GM19193 (cell line): Measurements from ENCODE around the gene IGFBP6.

Source experiments
- POLR2A ChIP-seq: IDR thresholded peaks from 4 replicates; pipeline ENCODE4 v1.6.1; 2011; ENCODE audit not compliant: insufficient read depth, insufficient read length; ENCODE audit errors: extremely low read depth

Gene IGFBP6

DNA sequence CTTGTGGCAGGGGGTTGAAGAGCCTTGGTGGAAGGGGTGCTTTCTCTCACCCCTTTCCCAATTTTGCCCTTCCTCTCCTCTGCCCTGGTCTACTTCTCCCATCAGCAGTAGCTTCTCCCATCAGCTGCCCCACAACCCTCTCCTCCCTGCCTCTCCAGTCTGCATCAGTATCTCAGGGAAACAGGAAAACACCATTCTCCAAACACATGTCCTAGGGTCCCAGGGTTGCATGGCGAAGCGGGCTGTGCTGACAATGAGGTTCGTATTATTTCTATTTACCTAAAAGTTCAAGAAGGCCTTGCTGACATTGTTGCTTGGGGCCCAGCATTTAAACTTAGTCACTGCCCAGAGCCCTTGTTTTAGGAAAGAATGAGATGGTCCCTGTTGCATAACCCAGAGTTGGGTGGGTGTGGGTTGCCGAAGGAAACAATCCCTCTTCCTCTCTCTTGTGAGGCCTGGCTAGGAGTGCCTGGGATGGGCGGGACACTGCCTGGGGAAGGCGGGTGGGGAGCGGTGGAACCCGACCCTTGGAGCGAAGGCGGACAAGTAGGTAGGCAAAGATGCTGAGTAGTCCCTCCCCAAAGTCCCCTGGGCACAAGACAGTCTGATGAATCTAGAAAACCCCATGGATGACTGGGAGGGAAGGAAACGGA, 1.3 kb upstream of the IGFBP6 start:
- no peak for TF ChIP-seq POLR2A

DNA sequence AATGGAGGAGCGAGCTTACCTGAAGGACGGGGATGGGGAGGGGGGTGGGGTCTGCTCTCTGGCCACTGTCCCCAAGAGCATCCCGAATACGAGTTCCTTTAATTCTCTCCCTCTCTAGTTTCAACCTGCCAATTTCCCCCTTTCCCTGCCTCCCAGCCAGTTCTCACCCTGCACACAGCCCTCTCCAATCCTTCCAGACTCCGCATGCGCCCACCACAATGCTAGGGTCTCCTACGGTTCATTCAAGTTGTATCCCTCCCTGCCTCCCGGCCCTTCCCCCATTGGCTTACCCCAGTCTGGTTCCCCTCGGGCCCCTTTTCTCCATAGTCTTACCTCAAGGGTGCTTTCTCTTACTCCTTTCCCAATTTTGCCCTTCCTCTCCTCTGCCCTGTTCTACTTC, 708 bp upstream of the IGFBP6 start:
- TF ChIP-seq POLR2A = no peak

DNA sequence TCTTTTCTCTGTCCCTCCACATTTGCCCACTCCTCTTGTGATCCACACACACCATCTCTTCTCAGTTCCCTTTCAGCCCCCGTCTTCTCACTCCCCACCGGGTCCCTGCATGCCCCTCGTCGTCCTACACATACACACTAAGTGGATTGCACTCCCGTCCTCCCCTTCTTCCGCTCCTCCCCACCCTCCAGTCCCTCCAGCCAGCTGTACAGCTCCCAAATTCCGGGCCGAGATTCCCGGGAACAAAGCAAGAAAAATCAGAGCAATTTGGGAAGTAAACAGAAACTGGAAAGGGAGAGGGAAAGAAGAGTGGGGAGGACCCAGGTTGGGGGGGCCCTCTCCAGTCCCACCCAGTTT, 282 bp upstream of the IGFBP6 start:
- TF ChIP-seq POLR2A = no peak

DNA sequence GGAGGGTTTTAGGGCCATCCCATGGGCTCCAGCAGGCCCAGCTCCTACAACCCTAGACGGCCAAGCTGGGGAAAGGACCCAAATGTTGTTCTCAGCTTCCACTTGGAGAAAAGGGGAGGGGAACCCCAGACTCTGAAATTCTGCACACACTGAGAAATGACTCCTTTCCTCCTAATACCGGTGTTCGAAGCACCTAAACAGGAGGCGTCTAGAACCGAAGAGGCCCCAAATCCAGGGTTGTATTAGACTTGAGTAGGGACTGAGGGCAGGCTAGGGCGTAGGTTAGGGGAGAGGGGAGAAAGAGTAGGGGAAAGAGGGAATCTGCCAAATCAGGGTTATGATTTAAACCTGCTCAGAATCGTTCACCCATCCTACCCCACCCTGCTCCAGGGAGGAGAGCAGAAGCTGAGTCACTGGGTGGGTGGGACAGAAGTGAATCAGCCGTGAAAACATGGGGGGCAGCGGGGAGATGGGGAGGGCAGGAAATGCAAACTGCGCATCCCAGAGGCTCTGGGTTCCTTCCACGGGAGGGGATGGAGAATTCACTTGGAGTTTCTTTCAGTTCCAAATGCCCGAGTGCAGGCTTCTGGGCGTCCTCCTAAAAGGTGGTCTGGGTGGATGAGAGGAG, 1.0 kb downstream of the IGFBP6 start:
- TF ChIP-seq POLR2A = no peak

DNA sequence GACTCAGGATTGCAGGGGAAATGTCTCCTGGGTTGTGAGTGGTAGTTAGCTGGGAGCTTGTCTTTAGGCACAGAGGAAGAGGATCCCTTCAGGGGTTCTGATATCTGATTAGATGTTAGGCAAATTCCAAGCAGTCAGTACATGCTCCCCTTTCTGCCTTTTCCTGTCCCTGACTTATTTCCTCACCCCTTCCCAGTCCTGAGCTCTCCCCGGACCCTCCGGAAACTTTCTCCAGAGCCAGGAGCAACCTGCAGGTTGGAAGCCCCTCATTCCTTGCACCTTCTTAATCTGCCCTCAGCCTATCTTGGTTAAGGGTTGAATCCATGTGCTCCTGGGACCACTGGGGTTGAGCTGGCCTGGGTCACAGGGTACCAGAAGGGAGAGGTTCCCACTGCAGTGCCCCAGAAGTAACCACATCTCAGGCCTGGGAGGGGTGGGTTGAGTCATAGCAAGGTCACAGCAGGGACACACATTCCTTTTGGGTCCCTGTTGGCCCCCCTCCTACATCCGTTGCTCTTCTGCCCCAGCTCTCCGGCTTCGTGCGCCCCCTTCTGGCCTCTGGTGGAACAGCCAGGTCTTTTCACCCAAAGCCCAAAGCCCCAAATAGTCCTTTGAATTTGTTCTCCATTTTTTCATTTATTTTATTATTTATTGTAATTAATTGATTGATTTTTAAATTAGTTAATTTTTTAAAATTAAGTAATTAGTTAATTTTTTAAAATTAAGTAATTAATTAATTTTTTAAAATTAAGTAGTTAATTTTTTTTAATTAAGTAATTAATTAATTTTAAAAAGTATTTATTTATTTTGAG, 1.8 kb downstream of the IGFBP6 start:
- TF ChIP-seq POLR2A = no peak

DNA sequence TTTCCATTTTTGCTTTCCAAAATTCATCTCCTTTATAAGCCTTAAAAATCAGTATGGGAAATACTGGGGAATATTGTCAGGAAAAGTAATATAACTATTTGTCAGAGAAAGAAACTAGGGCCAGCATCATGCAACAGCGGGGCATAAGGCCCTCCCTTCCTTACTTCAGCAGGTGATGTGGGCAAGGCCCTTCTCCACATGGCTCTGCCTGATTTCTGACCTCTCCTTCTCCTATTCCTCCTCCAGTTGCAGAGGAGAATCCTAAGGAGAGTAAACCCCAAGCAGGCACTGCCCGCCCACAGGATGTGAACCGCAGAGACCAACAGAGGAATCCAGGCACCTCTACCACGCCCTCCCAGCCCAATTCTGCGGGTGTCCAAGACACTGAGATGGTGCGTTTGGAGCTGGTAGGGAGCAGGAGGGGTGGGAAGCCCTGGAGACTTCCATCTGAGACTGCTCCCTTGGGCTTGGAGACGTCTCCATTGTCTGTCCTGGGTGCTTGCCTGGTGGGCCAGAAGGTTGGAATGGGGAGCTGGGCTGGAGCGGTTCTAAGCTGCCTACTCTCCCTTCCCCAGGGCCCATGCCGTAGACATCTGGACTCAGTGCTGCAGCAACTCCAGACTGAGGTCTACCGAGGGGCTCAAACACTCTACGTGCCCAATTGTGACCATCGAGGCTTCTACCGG, 3.1 kb downstream of the IGFBP6 start:
- TF ChIP-seq POLR2A = no peak

DNA sequence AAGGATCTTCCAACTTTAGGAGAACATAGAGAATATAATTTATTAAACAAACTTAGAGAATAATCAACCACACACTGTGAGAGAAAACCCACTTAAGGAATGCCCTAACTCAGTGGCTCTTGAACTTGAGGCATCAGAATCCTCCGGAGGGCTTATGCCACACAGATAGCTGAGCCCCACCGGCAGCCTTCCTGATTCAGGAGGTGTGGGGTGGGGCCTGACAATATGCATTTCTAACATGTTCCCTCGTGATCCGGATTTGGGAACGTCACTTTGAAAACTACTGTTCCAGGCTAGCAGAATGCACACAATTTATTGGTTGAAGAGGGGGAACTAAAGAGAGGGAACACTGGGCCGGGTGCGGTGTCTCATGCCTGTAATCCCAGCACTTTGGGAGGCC, 3.8 kb downstream of the IGFBP6 start:
- no peak for TF ChIP-seq POLR2A

DNA sequence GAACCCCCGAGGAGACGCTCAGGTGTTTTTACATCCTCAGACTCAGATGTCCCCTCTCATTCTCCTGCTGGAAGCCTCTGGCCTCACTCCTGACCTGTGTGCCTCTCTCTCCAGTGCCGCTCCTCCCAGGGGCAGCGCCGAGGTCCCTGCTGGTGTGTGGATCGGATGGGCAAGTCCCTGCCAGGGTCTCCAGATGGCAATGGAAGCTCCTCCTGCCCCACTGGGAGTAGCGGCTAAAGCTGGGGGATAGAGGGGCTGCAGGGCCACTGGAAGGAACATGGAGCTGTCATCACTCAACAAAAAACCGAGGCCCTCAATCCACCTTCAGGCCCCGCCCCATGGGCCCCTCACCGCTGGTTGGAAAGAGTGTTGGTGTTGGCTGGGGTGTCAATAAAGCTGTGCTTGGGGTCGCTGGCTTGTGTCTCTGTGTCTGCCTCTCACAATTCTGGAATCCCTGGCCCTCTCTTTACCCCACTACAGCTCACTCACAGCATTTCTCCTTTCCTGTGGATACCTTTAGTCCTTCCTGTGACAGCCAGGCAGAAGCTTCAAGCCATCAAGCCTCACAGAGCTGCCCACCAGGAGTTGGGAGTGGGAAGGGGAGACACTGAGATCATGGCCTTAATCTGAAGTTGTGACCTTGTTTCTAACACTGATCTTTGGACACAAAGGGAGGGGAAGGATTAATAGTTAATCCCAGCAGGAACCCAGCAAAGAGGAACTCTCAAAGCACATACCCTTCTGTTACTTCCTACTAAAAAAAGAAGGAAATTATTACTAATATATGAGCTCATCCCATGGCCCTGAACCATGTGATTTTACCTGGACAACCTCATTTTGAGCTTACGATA, 4.7 kb downstream of the IGFBP6 start:
- no peak for TF ChIP-seq POLR2A

DNA sequence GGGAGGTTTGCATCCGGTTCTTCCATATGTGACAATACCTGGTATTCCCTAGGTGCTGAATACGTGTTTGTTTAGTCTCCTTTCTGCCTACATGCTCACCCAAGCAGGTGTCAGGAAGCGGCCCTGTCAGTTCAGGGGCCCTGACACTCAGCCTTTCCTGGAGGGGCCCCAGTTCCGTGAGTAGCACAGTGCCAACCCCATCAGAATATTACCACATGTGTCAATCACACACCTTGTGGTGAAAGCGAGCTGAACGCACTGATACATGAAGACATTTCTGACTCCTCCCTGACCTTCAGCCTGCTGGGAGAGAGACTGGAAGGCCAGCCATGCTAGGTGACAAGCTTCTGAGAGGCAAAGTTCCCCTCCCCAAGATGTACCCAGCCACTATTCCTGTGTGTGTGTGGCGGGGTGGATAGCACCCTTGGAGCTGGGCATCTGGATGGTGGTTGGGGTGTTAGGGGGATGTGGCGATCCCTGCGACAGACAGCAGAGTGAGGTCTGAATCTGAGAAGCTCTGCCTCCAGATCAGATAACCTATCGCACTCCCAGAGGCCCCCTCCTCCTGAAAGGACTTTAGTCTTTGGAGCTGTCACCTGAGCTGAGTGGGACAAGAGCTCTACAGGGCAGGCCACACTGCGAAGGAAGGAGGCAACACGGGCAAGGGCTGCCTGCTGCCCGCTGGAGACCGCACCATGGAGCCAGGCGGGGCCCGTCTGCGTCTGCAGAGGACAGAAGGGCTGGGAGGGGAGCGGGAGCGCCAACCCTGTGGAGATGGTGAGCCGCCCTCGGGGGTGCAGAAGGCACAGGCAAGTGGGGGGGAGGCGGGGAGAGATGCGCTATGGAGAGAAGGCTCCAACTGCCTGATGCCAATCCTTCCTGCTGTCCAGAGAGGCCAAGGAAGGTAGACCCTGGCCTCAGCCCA, 5.7 kb downstream of the IGFBP6 start, which contains the start of gene SOAT2:
Gene SOAT2 (plus strand): TSS at position 604 of the 925 bp plus-strand sequence. CDS start 92 bp downstream, at position 696.
- TF ChIP-seq POLR2A = peak; percentile 11

DNA sequence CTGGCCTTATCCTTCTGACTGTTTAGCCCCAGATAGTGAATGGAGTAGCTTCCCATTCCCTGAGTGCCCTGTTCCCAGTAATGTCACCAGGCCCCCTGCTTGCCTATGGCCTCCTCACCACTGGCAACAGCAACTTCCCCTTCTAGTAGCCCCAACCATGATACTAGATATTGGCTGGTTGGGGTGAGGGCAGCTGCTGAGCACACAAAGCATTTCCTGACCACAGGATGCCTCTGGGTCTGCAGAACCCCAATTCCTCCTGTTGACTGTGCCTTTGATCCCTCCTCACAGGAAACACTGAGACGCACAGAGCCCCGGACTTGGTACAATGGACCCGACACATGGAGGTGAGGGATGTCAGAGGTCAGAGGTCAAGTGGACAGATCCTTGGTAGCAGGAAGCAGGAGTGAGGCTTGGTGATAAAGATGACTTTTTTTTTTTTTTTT, 6.4 kb downstream of the IGFBP6 start:
- no peak for TF ChIP-seq POLR2A

DNA sequence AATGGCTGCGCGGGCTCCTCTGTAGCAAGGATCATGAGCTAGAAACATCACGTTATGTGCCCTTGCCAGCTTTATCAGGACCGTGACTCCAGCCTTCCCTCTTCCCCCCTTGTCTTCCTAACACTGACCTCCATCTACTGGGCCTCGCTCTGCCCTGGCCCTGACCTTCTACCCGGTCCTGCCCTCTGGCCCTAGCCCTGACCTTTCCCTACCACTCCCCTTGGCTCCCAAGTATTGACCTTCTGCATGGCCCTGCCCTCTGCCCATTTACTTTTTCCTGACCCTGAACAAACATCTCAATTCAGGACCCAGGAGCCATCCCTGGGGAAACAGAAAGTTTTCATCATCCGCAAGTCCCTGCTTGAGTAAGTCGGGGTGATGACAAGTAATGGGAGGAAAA, 7.8 kb downstream of the IGFBP6 start:
- no peak for TF ChIP-seq POLR2A

DNA sequence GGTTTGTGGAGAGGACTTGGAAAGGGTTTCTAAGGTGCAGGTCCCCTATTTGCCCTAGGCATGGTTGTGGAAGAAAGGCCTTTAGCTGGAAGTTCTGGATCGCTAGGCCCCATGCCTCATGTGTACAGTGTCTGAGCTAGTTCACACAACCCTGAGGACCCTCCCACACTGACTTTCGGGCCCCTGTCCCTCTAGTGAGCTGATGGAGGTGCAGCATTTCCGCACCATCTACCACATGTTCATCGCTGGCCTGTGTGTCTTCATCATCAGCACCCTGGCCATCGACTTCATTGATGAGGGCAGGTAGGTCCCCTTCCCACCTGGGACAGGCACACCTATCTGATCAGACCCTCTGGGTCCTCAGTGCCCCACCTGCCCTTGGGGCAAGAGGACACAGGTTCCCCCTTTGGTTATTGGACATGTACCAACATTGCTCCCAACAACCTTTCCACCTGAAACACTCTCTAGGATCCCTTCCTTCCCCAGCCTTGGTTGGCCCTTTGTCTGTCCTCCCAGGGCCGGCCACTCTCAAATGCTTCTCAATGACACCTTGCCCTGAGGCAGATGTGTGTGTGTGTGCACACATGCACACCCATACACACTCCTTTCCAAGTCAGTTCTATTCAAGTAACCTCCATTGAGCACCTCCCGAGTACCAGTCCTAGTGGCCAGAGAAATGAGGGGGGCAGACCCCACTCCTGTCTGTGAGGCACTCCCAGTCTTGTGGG, 8.4 kb downstream of the IGFBP6 start:
- TF ChIP-seq POLR2A = no peak

DNA sequence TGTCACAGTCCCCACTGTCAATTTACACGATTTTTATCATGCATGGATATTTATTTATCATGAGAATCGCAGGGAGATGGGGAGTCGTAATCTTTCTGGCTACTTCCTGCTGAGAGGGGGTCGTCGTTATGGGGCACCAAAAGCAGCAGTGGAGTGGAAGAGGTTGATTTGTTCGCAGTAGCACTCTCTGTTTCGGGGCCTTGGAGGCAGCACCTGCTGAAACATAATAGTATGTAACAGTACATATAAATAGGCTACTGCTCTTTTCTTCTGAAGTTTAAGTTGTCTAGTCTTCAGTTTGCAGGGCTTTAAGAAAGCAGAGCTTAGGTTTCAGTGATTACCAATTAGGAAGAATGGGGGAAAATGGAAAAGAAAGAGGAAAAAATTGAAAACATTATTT, 9.7 kb downstream of the IGFBP6 start:
- no peak for TF ChIP-seq POLR2A

DNA sequence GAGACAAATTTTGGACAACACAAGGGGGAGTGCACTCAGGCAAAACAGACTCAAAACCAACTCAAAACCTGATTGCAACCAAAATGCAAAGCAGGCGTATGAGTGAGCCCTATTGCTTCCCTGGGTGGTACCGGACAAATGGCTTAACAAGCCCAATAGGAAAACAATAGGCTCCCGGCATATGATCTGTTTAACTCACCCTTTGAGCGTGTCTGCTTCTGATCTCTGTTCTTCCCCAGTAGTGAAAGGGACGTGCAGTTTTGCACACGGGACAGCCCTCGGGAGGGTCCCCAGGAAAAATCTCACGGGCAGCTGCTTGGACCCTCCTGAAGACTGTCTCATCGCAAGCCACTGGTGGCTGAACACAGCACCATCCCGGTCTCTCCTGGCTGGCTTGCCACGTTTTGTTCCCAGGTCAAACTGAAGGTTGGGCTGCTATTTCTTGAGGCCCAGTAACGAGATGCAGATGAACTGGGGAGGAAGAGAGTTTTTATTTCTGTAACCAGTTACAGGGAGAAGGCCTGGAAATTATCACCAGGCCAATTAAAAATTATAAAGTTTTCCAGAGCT, 15.8 kb downstream of the IGFBP6 start:
- TF ChIP-seq POLR2A = no peak
